ENCODE results near the gene HLA-DRB1. TPM values are rescaled to one million over a fixed set of nuclear protein-coding genes. Genes with fewer than 3 reads are reported as not detected.

Gene HLA-DRB1
- total RNA-seq, 2 experiments from 2014 or later, result 51.4 to 55.9 TPM

- H3K27ac Mint-ChIP-seq, result peak overlapping the region; percentile 96
- peak overlapping the region; percentile 51 for H3K4me3 Mint-ChIP-seq
- peak; percentile 55 for DNase-seq
- peaks cover 9% of the 10 kb centered on the region for H3K36me3 Mint-ChIP-seq (ENCODE audit: low read depth)
- CTCF ChIA-PET, result interaction anchor here (0.5 to 1.6 kb wide), 10 partner anchors 9 to 396 kb away, joined by 3 to 15 read pairs (median 4); no protein-coding TSS in a partner anchor
- H3K27me3 Mint-ChIP-seq, result no peaks in the 10 kb centered on the region
- POLR2A ChIA-PET, result no interaction called here
- peaks cover 7% of the 10 kb centered on the region for H3K9me3 Mint-ChIP-seq
- peaks cover 53% of the 10 kb centered on the region for H3K4me1 Mint-ChIP-seq
Measured at GRCh38 chr6:32622545-32623401, 33.1 kb upstream of the HLA-DRB1 start.

DNA sequence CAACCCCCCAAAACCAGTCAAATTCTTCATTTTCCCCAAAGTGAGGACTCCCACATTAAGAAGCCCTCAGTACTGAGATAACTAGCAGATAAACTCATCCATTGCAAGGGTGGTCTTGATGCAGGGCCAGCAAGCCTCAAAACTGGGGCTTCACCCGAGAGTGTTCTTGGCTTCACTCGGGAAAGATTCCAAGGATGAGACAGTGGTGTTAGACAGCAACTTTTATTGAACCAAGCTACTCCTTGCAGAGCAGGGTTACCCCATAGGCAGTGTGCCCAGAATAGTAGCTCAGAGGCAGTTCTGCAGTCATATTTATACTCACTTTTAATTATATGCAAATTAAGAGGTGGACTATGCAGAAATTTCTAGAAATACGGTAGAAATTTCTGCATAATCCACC, 31.7 kb upstream of the HLA-DRB1 start:
- peaks cover 10% of the 10 kb centered on the region for H3K9me3 Mint-ChIP-seq
- DNase-seq, result no peak
- H3K27ac Mint-ChIP-seq, result no peak overlapping the region
- H3K36me3 Mint-ChIP-seq (ENCODE audit: low read depth), result peaks cover 8% of the 10 kb centered on the region
- H3K4me3 Mint-ChIP-seq, result no peak overlapping the region
- CTCF ChIA-PET, result interaction anchor here (1.1 kb wide), 1 partner anchor 11 kb away, joined by 3 read pairs; no protein-coding TSS in a partner anchor
- POLR2A ChIA-PET, result no interaction called here
- peaks cover 4% of the 10 kb centered on the region for H3K27me3 Mint-ChIP-seq
- H3K4me1 Mint-ChIP-seq, result peaks cover 47% of the 10 kb centered on the region

GRCh38 chr6:32617751-32618150, 28.1 kb upstream of the HLA-DRB1 start:
- CTCF ChIA-PET, result no interaction called here
- H3K4me3 Mint-ChIP-seq, result no peak overlapping the region
- H3K27ac Mint-ChIP-seq, result no peak overlapping the region
- H3K4me1 Mint-ChIP-seq, result peaks cover 31% of the 10 kb centered on the region
- DNase-seq, result no peak
- H3K36me3 Mint-ChIP-seq (ENCODE audit: low read depth), result no peaks in the 10 kb centered on the region
- peaks cover 4% of the 10 kb centered on the region for H3K27me3 Mint-ChIP-seq
- peaks cover 10% of the 10 kb centered on the region for H3K9me3 Mint-ChIP-seq
- POLR2A ChIA-PET, result no interaction called here

DNA sequence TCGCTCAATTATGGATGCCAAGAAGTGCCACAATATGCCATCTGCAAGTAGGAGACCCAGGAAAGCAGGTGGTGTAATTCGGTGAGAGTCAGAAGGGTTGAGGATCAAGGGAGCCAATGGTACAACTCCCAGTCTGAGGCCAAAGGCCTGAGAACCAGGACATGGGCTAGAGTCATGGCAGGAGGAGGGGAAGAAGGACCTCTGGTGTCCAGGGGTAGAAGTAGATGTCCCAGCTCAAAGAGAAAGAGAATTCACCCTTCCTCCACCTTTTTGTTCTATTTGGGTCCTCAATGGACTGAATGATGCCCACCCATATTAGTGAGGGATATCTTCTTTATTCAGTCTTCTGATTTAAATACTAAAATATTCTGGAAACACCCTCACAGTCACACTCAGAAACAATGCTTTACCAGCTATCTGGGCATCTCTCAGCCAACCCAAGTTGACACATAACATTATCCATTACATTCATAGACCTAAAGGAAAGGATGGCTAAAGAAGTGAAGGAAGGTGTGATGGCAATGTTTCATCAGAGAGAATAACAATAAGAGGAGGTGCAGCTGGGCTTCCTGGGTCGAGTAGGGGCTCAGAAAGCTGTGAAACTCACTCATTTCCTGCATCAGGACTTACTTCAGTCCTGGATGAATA, 26.4 kb upstream of the HLA-DRB1 start:
- Mint-ChIP-seq H3K4me3 (no peak overlapping the region), H3K36me3 (ENCODE audit: low read depth) (no peaks in the 10 kb centered on the region), H3K27ac (no peak overlapping the region), H3K4me1 (peaks cover 18% of the 10 kb centered on the region), H3K27me3 (peaks cover 6% of the 10 kb centered on the region), H3K9me3 (peaks cover 7% of the 10 kb centered on the region)
- POLR2A ChIA-PET, result no interaction called here
- DNase-seq, result no peak
- CTCF ChIA-PET, result interaction anchor here (0.6 to 0.9 kb wide), 3 partner anchors 14 to 75 kb away, joined by 3 read pairs; no protein-coding TSS in a partner anchor

DNA sequence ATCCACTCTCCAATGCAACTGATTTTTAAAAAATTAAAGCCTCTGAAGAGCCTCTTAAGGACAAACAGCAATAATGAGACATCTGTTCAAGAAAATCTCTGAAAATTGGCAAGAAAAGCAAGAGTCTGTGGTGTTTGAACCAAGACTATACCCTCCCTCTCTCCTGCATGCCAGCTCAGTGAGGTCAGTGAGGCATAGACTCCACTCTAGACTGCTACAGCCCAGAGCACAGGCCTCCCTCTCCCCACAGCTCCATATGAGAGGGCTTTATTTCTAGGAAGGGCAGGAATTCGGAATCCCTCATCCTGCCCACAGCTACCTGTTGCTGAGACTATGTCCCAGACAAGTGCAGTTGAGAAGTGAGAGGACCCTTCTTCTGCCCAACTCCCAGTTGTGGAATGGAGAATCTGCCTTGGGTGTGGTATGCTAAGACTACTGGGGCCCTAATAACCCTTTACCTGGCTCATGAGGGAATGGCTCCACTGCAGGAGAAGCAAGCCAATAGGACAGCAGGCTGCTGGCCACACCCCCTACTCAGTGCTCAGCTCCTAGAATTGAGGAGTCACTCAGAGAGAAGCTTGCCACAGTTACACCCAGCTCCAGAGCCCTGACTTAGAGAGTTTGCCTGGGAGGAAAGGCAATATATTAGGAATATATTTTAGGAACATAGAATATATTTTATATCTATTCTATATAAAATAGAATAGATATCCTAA, 24.9 kb upstream of the HLA-DRB1 start:
- Mint-ChIP-seq H3K36me3 (ENCODE audit: low read depth) (no peaks in the 10 kb centered on the region), H3K4me3 (no peak overlapping the region), H3K27ac (no peak overlapping the region), H3K27me3 (peaks cover 6% of the 10 kb centered on the region), H3K9me3 (peaks cover 7% of the 10 kb centered on the region), H3K4me1 (peaks cover 18% of the 10 kb centered on the region)
- DNase-seq, result no peak
- ChIA-PET POLR2A (no interaction called here), CTCF (interaction anchor here (3.1 kb wide), 1 partner anchor 8 kb away, joined by 15 read pairs; no protein-coding TSS in a partner anchor)

GRCh38 chr6:32613475-32613874, 23.8 kb upstream of the HLA-DRB1 start:
- H3K9me3 Mint-ChIP-seq, result peaks cover 7% of the 10 kb centered on the region
- DNase-seq, result no peak
- no peaks in the 10 kb centered on the region for H3K36me3 Mint-ChIP-seq (ENCODE audit: low read depth)
- H3K4me3 Mint-ChIP-seq, result no peak overlapping the region
- H3K4me1 Mint-ChIP-seq, result peaks cover 18% of the 10 kb centered on the region
- H3K27me3 Mint-ChIP-seq, result peaks cover 6% of the 10 kb centered on the region
- no peak overlapping the region for H3K27ac Mint-ChIP-seq
- ChIA-PET CTCF (interaction anchor here (0.6 to 3.1 kb wide), 3 partner anchors 9 to 329 kb away, joined by 3 to 15 read pairs (median 3); no protein-coding TSS in a partner anchor), POLR2A (no interaction called here)

- Mint-ChIP-seq H3K4me3 (no peak overlapping the region), H3K27me3 (peaks cover 4% of the 10 kb centered on the region), H3K9me3 (no peaks in the 10 kb centered on the region), H3K4me1 (peaks cover 9% of the 10 kb centered on the region), H3K27ac (no peak overlapping the region), H3K36me3 (ENCODE audit: low read depth) (no peaks in the 10 kb centered on the region)
- DNase-seq, result no peak
- ChIA-PET CTCF (interaction anchor here (1.7 kb wide), 1 partner anchor 12 kb away, joined by 9 read pairs; no protein-coding TSS in a partner anchor), POLR2A (no interaction called here)
Measured at GRCh38 chr6:32610682-32611296, 21.1 kb upstream of the HLA-DRB1 start.

DNA sequence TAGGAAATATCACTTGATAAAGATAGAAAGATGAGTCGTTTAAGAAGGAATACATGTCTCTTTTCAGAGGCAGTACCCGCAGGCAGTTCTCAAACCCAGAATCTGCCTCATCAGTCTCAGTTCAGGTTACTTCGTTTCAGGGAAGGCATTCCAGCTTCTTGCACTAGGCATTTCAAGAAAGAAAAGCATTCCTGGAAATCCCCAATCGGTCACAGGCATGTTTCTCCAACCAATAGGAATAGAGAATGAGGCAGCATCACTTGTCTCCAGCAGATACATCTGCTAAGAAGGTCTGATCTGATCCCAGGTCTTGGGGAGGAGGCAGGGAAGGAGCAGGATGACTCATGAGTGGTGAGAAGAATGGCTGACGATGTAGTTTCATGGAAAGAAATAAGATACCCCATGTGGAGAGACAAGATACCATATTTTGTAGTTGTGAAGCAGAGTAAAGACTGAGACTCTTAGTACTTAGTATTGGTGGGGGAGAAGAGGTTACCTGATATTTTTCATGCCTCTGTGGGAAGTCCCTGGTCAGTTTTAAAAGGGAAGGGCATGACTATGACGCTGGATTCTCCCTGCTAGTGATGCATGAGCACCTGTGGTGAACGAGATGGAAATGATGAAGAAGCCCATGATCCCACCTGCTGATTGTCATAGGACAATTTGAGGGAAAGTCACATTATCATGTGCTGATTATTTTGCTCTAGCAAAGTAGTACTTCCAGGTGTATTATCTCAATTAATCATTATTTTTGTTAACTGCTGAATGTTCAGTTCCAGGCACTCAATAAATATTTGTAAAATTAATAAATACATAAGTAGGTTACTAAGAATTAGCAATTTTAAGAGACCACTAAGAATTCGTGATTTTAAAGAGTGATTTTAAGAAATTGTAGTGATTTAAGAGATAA, 20.3 kb upstream of the HLA-DRB1 start:
- no peak overlapping the region for H3K4me3 Mint-ChIP-seq
- H3K4me1 Mint-ChIP-seq, result peaks cover 5% of the 10 kb centered on the region
- peak; percentile 61 for DNase-seq
- H3K36me3 Mint-ChIP-seq (ENCODE audit: low read depth), result no peaks in the 10 kb centered on the region
- ChIA-PET POLR2A (no interaction called here), CTCF (interaction anchor here (1.5 to 1.7 kb wide), 2 partner anchors 13 to 56 kb away, joined by 4 to 9 read pairs; partner anchors contain the start of gene HLA-DQB1)
- no peaks in the 10 kb centered on the region for H3K9me3 Mint-ChIP-seq
- H3K27me3 Mint-ChIP-seq, result peaks cover 4% of the 10 kb centered on the region
- H3K27ac Mint-ChIP-seq, result no peak overlapping the region

GRCh38 chr6:32609391-32609730, 19.7 kb upstream of the HLA-DRB1 start:
- DNase-seq, result no peak
- ChIA-PET POLR2A (no interaction called here), CTCF (interaction anchor here (1.5 to 1.7 kb wide), 2 partner anchors 13 to 57 kb away, joined by 4 to 9 read pairs; partner anchors contain the start of gene HLA-DQB1)
- no peaks in the 10 kb centered on the region for H3K9me3 Mint-ChIP-seq
- H3K27ac Mint-ChIP-seq, result no peak overlapping the region
- peaks cover 11% of the 10 kb centered on the region for H3K4me1 Mint-ChIP-seq
- H3K36me3 Mint-ChIP-seq (ENCODE audit: low read depth), result no peaks in the 10 kb centered on the region
- H3K27me3 Mint-ChIP-seq, result peaks cover 4% of the 10 kb centered on the region
- H3K4me3 Mint-ChIP-seq, result no peak overlapping the region

DNA sequence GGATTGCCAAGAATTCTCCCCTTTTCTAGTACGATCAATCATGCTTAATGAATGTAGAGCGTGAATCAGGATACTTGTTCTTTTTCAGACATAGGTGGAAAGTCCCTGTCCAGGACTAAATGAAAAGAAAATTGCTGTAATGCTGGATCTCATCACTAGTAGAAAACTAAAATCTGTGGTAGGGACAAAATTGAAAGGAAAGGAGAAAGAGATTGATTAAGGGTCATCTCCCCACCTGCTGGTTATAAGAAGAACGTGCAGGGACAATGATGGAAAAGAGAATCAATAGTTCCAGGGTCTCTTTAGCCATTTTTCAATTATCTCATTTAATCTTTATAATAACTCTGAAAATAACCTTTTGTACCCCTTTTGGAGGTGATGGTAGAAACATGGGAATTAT, 18.7 kb upstream of the HLA-DRB1 start:
- no peak overlapping the region for H3K27ac Mint-ChIP-seq
- ChIA-PET CTCF (no interaction called here), POLR2A (no interaction called here)
- peaks cover 4% of the 10 kb centered on the region for H3K27me3 Mint-ChIP-seq
- H3K36me3 Mint-ChIP-seq (ENCODE audit: low read depth), result no peaks in the 10 kb centered on the region
- H3K4me1 Mint-ChIP-seq, result peaks cover 17% of the 10 kb centered on the region
- no peak overlapping the region for H3K4me3 Mint-ChIP-seq
- no peaks in the 10 kb centered on the region for H3K9me3 Mint-ChIP-seq
- no peak for DNase-seq

DNA sequence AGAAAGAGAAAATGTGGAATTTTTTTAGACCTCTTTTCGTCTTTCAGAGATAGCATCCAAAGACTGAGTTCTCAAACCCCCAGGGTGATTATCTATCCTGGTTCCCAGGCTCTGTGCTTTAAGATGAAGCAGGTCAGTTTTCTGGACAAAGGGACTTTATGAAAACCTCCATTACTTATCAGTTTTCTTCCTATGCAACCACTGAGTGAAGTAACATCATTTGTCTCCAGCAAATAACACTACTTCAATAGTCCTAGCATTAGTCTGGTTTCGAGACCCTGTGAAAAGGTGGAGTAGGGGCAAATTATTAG, 18.3 kb upstream of the HLA-DRB1 start:
- Mint-ChIP-seq H3K36me3 (ENCODE audit: low read depth) (no peaks in the 10 kb centered on the region), H3K4me1 (peaks cover 20% of the 10 kb centered on the region), H3K9me3 (no peaks in the 10 kb centered on the region), H3K4me3 (no peak overlapping the region), H3K27me3 (peaks cover 4% of the 10 kb centered on the region), H3K27ac (no peak overlapping the region)
- CTCF ChIA-PET, result no interaction called here
- DNase-seq, result no peak
- POLR2A ChIA-PET, result no interaction called here
